ENCODE results near the gene TADA2B. TPM values are rescaled to one million over a fixed set of nuclear protein-coding genes. Genes with fewer than 3 reads are reported as not detected.

TADA2B gene
- 10 to 100 TPM; 19.9 to 21.0 (median 20.6) TPM for polyA plus RNA-seq (ENCODE audit: insufficient read length in 3 of 3)

DNA sequence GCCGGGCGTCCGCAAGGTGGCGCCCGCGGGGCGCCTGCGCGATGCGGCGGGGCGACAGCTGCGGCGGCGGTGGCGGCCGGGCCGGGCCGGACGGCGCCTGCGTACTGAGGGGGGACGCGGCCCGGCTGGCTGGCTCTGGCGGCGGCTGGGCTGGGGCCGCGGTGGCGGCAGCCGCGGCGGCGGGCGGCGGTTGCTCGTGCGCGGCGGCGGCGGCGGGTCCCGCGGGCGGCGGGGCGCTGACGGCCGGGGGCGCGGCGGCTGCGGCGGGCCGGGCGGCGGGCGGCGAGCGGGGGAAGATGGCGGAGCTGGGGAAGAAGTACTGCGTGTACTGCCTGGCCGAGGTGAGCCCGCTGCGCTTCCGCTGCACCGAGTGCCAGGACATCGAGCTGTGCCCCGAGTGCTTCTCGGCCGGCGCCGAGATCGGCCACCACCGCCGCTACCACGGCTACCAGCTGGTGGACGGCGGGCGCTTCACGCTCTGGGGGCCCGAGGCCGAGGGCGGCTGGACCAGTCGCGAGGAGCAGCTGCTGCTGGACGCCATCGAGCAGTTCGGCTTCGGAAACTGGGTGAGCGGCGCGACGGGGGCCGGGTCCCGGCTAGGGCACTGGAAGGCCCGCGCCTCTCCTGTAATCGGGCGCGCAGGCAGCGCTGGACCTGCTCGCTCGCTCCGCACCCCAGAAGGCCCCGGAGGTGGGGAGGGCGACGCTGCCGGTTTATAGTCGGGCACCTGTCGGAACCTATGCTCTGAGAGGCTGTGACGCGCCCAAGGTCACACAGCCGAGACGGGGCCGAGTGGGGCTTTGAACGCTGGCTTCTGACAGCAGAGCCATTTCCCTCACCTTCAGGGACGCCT lies at the start of gene TADA2B:
TADA2B (plus strand) TSS at position 89 of the 853 bp plus-strand sequence; CDS start at position 297, 208 bp downstream.
- no peak for DNase-seq (ENCODE audit: low read depth in 3 of 3, low spot score in 2 of 3)

DNA sequence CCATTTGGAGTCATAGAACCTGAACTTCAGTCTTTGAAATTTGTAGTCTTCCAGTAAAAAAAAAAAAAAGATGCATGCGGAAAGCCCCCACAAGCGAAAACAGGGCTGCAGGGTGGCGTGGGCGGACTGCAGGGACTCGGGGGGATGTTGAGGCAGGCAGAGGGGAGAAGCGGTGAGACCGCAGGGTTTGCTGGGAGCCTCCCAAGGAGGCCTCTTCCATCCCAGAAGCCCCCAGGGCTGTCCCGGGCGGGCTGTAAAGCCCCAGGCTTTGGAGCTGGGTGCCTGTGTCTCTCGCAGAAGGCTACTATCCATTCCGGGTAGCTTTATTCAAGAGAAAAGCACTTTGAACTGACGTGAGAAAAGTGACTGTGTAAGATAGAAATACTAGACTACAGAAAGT lies 46.7 kb upstream of the TADA2B start:
- no peak for DNase-seq (ENCODE audit: low read depth in 3 of 3, low spot score in 2 of 3)

DNA sequence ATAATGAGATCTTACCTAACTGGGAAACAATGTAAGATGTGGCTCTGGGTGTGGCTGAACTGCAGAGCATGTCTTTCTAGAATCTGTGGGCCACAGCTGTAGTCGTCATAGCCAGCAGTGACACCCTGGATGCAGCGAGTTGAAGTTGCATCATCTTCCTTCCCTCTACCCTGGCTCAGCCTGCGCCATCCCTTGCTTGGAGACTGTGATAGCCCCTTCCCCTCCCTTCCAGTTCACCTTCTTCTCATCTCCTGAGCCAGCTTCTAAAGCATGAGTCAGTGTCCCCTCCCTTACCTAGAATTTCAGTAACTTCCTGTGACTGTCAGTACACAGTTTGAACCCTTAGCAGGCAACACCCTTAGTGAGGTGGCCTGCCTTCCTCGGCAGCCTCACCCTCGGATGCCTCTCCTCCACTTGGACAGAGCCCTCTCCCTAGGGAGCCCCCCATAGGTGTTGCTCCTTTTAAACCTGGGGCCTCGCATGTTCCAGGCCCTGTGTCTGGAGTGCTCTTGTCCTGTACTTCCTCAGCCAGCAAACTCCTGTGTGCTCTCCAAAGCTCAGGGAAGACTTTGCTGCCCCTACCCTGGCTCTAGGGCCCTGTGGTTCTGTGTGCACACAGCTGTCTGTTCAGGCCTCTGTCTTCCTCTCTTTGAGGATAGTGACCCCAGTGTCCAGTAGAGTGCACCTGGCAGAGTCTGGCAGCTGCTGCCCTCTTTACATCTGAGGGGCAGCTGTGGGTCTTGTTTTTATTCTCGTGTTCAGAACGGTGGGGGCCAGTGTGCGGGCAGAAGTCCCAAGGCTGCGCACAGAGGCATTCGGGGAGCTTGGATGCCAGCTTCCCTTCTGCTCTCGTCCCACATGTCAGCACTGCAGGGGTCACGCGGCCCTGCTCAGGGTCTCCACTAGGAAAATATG lies 43.7 kb upstream of the TADA2B start:
- no peak for DNase-seq (ENCODE audit: low read depth in 3 of 3, low spot score in 2 of 3)

GRCh38 chr4:7000421-7001176 lies 42.6 kb upstream of the TADA2B start:
- no peak for DNase-seq (ENCODE audit: low read depth in 3 of 3, low spot score in 2 of 3)

DNA sequence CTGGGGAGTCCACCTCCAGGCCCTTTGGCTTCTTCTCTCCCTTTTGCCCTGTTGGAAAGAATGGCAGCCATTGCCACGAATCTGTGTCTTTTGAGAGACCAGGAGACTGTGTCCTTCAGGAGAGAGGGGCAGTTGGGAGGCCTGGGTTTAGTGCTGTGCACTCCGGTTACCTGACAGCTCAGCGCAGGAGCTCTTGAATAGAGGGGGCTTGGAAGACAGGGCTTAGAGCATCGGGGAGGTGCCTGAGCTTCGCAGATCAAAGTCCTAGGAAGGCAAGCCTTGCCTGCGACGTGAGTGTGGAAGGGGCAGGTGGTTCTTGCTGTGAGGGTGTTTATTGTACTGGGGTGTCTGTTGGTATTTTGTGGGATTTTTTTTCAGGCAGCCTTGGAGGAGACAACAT lies 41.9 kb upstream of the TADA2B start:
- DNase-seq (ENCODE audit: low read depth in 3 of 3, low spot score in 2 of 3), result no peak

DNA sequence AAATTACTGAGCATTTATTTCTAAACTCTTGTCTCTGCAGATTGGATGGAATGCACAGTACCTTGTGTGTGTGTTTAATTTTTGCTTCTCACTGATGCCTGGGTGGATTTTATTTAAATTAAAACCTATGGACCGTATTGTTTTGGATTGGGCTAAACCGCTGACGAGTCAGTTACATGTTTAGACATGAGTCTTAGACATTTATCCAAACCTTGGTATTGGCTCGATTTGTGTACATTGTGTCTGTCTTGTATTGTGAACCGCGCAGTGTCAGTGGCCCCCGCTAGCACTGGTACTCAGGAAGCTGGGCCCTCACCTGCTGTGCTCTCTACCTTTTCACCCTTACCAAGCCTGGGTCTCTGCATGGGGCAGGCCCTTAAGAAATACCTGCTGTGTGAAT lies 40.8 kb upstream of the TADA2B start:
- DNase-seq (ENCODE audit: low read depth in 3 of 3, low spot score in 2 of 3), result no peak

GRCh38 chr4:7003176-7003878 lies 39.8 kb upstream of the TADA2B start:
- no peak for DNase-seq (ENCODE audit: low read depth in 3 of 3, low spot score in 2 of 3)

- DNase-seq (ENCODE audit: low read depth in 3 of 3, low spot score in 2 of 3), result no peak
Observed at GRCh38 chr4:7003879-7004240, 39.3 kb upstream of the TADA2B start.

DNA sequence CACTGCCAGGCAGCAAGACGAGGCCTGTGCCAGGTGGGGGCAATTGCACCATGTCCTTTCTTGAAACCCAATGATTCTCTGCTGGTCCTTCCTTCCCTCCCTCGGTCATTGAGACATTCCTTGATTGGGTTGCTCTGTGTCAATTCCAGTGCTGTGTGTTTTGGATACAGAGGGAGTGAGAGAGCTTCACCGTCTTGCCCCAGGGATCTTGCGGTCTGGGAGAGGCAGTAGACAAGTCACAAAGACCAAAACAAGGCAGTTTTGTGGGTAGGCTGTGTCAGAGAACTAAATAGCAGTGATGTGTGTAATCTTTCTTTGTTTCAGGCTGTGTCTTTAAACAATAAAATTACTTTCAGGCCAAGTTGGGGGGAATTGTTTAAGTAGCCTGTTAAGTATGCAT lies 38.8 kb upstream of the TADA2B start:
- no peak for DNase-seq (ENCODE audit: low read depth in 3 of 3, low spot score in 2 of 3)

DNA sequence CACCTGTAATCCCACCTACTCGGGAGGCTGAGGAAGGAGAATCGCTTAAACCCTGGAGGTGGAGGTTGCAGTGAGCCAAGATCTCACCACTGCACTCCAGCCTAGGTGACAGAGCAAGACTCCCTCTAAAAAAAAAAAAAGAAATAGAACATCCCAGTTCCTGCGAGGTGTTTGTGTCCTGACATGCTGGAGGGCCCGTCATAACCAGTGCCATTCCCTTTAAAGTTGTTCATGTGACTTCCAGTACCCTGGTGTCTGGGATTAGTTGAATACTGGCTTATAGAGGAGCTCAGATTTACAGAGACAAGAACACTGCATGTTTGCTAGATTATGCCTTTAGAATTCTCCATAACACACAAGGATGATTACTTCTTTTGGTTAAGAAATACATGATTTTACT lies 37.6 kb upstream of the TADA2B start:
- DNase-seq (ENCODE audit: low read depth in 3 of 3, low spot score in 2 of 3), result no peak

DNA sequence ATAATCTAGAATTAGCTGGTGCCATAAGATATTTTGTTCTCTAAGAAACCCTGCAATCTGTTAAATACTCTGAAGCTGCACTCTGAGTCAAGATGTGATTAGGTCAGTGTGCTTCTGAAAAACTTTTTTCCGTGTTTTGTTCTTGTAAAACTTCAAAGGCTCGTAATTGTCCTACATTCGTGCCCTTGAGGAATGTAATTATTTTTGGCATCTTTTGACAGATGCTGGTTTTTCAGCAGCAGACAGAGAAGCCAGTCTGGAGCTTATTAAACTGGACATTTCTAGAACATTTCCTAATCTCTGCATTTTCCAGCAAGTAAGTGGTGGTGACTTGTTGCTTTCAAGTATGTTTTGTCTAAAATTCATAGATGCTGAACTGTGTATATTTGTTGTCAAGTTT lies 36.8 kb upstream of the TADA2B start:
- no peak for DNase-seq (ENCODE audit: low read depth in 3 of 3, low spot score in 2 of 3)

GRCh38 chr4:7007142-7007907 lies 35.8 kb upstream of the TADA2B start:
- no peak for DNase-seq (ENCODE audit: low read depth in 3 of 3, low spot score in 2 of 3)

- DNase-seq (ENCODE audit: low read depth in 3 of 3, low spot score in 2 of 3), result no peak
Observed at GRCh38 chr4:7007944-7008343, 35.2 kb upstream of the TADA2B start.

DNA sequence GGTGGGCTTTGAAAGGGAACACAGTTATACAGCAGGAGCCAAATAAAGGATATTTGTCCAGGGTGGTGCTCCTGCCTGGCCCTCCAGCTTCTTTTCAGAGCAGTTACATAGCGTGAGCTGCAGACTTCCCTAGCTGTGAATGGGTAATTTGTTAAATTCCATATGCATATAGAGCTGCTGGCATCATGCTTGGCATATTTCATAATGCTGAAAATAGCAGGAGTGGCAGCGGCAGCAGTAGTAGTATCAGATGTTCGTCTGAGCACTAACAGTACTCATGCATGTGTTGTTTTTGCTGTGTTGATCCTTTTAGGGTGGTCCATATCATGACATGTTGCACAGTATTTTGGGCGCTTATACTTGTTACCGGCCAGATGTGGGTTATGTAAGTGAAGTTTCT lies 33.6 kb upstream of the TADA2B start:
- DNase-seq (ENCODE audit: low read depth in 3 of 3, low spot score in 2 of 3), result no peak

GRCh38 chr4:7013175-7013574 lies 30.0 kb upstream of the TADA2B start:
- no peak for DNase-seq (ENCODE audit: low read depth in 3 of 3, low spot score in 2 of 3)

GRCh38 chr4:7014815-7015214 lies 28.4 kb upstream of the TADA2B start:
- DNase-seq (ENCODE audit: low read depth in 3 of 3, low spot score in 2 of 3), result no peak

- DNase-seq (ENCODE audit: low read depth in 3 of 3, low spot score in 2 of 3), result no peak
Observed at GRCh38 chr4:7015383-7016035, 27.7 kb upstream of the TADA2B start.

DNA sequence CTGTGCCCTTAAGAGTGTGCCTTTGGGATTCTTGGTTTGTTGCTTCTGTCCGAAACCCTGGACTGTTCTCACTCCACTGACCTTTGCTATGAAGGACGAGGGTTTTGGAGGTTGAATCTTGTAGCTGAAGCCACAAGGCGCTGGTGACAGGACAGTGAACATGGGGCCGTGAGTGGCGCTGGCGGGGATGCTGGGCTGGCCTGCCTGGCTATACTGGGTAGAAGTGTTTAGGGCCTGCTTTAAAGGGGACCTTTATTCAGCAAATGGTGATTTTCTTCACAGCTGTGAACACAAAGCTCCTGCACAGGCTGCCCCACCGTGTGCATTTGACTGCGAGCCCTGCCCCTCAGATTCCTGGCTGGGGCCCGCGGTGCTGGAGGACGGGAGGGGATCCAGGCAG lies 27.1 kb upstream of the TADA2B start:
- no peak for DNase-seq (ENCODE audit: low read depth in 3 of 3, low spot score in 2 of 3)

DNA sequence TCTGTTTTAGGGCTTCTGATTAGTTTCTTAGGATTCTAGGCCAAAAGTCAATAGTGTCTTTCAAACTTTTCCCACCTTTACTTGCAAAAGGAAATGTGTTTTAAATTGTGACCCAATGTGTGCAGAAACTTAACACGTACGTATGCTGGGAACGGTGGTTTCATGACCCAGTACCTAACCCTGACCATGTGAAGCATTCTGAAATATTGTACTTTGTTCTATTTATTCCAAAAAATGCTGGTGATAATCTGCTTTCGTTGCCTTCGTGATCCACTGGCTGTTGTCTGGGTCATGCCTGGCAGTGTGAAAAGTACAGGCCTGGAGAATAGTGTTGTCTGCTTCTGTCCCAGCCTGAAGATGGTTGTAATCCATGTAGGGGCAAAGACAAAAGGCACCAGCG lies 26.7 kb upstream of the TADA2B start:
- DNase-seq (ENCODE audit: low read depth in 3 of 3, low spot score in 2 of 3), result no peak
